HG02759 (cell line): Measurements from ENCODE around the gene RXFP1.

Experiments
- ATAC-seq: cut with Tn5 transposase; IDR thresholded peaks from one replicate; pipeline ENCODE4 v1.9.1; 2021; ENCODE audit warnings: mild to moderate bottlenecking, moderate library complexity; ENCODE audit not compliant: unreplicated experiment

The RXFP1 gene

GRCh38 chr4:158521484-158522088 lies at the start of gene RXFP1:
Gene RXFP1 (plus strand): TSS chr4:158521882. CDS start chr4:158521977, 95 bp downstream.
- no peak for ATAC-seq

DNA sequence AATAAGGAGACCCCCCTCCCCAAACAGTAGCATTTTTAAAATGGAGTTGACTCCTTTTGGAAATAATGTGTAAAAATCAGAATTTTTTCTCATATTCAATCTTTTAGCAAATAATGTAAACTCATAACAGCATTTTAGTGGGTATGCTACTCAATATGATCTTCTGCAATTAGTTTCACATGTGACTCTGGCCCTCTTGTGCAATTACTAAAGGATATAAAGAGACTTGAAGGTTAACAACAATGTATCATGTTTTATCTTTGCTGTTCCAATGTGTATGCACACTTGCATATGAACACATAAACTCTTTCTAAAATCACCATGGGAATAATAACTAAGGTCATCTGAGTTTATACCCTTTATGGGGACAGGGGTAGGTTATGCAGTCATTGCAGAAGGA lies 39.9 kb upstream of the RXFP1 start:
- no peak for ATAC-seq

GRCh38 chr4:158484173-158484885 lies 37.4 kb upstream of the RXFP1 start:
- ATAC-seq: no peak

DNA sequence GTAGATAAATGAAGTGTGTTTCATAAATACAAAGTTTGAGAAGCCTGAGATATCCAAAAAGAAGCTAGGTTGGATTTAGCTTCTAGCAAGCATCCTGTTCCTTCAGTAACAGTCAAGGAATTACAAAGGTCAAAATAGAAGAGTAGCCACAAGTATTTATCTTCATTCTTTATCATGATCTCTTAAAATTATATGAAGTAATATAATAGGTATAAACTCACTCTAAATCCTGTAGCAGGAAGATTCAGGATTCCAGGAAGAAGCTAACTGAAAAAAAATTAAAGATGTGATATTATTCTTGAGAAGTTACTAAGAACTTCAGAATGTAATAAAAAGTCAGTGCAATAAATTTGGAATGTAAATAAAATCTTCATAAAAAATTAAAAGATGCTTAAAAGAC lies 31.1 kb upstream of the RXFP1 start:
- ATAC-seq: no peak

DNA sequence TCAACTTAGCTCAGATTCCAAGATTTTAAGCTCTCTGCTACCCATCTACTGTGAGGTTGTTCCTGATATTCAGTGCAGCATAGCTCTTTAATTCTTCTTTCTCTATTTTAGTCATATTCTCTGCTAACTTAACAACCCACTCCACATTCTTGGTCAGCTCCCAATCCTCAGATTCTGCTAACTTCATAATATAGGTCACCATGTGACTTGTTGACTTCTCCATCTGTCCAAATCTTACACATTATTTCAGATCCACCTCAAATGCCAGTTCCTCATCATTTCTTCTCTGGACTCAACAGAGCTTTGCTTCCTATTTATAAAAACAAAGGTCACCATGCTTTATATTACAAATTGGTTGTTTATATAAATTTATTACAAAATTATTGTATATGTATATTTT lies 29.3 kb upstream of the RXFP1 start:
- ATAC-seq: no peak

DNA sequence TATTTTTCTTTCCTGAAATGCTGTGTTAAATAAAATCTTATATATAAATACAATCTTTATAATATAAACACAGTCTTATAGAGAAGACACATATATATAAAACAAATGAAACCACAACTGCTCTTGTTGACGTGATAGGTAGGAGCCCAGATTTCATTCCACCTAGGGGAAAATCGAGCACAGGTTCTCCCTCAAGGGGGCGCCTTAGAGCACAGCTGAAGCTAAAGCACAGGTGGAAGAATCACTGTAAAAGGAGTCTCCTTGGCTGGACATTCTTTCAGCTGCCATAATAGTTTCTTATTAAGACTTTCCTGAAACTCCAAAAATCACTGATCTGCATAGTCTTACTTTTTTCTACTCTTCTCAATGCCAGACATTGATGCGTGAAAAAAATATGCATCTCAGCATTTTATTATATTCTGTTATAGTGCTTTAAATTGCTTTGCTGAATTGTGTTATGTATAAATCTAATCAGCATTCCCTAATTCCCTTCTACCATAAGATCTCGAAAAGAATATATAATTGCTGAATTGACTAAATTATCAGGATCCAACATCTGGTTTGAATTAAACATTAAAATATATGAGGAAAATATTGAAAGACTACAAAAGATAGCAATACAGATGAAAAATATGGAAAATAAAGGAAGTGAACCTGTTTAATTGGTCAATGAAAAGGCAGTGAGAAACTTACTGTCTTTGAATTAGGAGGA lies 25.5 kb upstream of the RXFP1 start:
- ATAC-seq: no peak

DNA sequence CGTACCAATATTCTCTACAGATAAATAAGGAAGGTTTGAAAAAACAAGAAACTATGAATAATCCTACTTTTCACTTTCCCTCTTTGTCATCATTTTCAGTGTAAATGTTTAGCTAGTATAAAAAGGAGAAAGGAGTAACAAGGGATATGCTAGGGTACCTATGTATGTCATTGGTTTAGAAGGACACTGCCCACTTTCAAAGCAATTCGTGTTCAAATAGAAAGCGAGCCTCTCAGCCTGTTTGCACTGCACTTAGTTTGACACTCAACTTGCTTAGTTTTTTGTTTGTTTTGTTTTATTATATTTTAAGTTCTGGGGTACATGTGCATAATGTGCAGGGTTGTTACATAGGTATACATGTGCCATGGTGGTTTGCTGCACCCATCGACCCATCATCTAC lies 21.6 kb upstream of the RXFP1 start:
- no peak for ATAC-seq

GRCh38 chr4:158513256-158513655 lies 8.4 kb upstream of the RXFP1 start:
- no peak for ATAC-seq

GRCh38 chr4:158519226-158519625 lies 2.5 kb upstream of the RXFP1 start:
- ATAC-seq: no peak

DNA sequence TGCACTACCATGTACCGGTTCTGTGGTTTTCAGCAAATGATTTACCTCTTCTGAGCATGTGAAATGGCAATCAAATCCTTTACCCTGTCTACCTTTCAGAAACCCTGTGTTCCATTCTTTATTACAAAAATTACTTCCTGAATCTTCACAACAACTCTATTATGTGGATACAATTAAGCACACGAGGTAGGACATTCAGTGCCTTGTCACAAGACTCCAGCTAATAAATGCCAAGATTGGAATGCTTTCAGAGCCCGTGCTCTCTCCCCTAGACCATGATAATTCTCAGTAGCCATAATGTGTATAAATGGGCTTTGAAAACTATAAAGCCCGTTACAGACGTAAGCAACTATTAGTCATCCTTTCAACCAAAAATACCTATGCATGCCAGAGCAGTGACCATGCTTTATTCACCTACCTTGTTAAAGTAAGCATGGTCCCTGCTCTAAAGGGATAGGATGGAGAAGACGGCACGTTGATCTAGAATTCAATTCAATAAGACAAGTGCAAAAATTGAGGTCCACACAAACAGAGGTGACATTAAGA lies 2.4 kb downstream of the RXFP1 start:
- ATAC-seq: no peak

- no peak for ATAC-seq
Observed at GRCh38 chr4:158527516-158527915, 5.8 kb downstream of the RXFP1 start.

- no peak for ATAC-seq
Observed at GRCh38 chr4:158529505-158529904, 7.8 kb downstream of the RXFP1 start.

DNA sequence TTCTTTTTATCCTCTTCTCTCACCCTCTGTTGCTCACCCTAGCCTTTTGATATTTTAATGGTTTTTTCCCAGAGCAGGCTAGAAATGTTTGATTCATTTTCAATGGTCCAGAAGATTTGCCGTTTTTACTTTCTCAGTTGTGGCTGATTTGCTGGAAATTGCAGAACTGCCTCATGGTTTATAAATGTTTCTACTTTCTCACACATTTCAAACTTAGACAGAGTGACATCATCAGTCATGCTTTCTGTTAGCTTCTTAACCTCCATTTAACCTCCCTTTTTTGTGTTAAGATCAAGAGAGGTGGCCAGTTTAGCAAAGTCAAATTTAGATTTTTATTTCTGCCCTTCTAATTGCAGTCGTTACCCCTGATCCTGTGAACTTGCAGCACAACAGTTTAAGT lies 8.7 kb downstream of the RXFP1 start:
- no peak for ATAC-seq

- no peak for ATAC-seq
Observed at GRCh38 chr4:158530898-158531297, 9.2 kb downstream of the RXFP1 start.

DNA sequence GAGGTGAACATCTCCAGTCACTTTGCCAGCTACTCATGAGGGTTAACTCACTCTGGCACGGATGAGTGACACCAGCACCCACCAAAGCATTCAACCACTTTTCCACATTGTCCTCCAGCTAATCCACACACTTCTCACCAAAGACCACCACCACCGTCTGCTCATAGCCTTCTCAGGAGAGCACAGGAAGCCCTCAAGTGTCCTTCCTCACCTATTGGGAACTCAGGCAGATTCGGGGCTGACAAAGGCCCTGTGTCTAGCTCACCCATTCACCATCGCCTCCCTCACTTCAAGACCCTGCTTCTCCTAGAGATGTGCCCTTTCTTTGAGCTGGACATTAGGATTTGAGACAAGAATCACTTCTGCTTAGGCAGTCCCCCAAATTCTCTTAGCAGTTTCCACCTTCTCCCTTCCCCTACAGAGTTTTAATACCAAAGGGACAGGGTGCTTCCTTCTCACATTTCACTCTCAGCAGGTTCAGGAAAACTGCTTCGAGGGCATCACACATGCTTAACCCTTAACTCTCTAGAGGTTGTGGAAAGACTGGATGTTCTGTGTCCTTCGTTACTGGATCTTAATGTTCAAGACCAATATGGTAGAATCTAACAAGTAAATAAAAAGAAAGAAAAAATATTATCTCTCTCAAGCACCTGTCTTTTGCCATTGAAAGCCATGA lies 11.0 kb downstream of the RXFP1 start:
- ATAC-seq: no peak

DNA sequence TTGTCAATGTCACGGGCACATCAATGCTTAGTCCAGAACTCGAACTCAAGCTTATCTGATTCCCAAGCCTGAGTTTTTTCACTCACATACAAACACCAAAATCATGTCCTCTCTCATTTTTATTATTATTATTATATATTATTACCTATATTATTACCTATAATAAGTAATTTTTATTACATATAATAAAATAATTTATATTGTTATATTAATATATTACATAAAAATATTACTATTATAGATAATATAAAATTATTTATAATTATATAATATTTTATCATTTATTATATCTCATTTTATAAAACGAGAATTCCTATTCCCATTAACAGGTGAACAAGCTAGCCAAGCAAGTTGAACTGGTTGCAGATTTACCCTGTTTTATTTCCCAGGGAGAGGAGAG lies 13.0 kb downstream of the RXFP1 start:
- no peak for ATAC-seq

GRCh38 chr4:158535130-158535614 lies 13.5 kb downstream of the RXFP1 start:
- peak; percentile 64 for ATAC-seq

DNA sequence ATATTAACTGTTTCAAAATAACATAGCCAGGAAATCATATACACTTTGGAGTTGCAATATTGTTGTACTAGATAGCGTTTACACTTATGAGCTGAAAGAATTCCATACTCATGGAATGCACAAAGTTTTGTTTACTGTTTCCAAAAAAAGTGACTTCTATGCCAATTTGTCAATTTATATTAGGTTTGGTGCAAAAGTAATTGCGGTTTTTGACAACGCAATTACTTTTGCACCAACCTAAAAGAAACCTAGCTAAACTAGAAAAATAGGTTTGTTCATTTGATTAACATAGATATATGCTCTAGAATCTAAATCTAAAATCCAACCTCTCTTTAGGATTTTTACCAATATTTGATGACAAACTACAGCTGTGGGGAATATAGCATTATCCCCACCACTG lies 15.2 kb downstream of the RXFP1 start:
- ATAC-seq: no peak

- no peak for ATAC-seq
Observed at GRCh38 chr4:158538176-158538575, 16.5 kb downstream of the RXFP1 start.

DNA sequence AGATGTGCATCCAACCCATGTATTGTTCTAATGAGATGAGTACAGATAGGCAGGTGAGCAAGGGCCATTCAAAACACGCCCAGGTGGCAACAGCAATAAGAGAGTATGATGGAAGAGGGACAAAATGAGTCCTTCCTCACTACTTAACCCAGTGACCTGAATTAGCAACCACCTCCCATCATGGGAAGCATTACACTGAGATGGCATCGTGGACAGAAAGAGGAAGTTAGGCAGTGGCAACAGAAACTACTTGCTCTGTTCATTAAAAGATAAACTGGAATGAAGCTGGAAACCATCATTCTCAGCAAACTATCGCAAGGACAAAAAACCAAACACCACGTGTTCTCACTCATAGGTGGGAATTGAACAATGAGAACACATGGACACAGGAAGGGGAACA lies 17.2 kb downstream of the RXFP1 start:
- no peak for ATAC-seq
